Endothelial cell of umbilical vein (primary cell): ENCODE results near the gene TSR3. TPM values are rescaled to one million over a fixed set of nuclear protein-coding genes. Genes with fewer than 3 reads are reported as not detected.

ENCODE experiments used
- BruUV-seq: library from RNA; stranded (reverse); fragments of 400-500 nt; replicated peaks from 2 replicates; lab custom pipeline; 2021; lab: Mats Ljungman, UMichigan
- CTCF ChIA-PET: fragments of 300-600, 350-600 bp; sonication (Branson Sonifier 250); formaldehyde crosslinking; loops from one replicate; lab custom pipeline; 2021; ENCODE audit warnings: antibody characterized with exemption, inconsistent platforms; lab: Charles Lee
- POLR2A ChIA-PET: fragments of 300-600, 350-600 bp; sonication (Branson Sonifier 250); formaldehyde crosslinking; loops from one replicate; lab custom pipeline; 2021; ENCODE audit warnings: antibody characterized with exemption, inconsistent platforms; lab: Charles Lee
- DNase-seq: peaks from one replicate; pipeline ENCODE4 v3.0.0-alpha.2; 2011; ENCODE audit warnings: low read depth, low spot score
- FAIRE-seq: peaks from 2 replicates; lab custom pipeline; 2011; peaks lifted over from hg19 to GRCh38; lab: Jason Lieb, UNC
- H2AFZ ChIP-seq: 2 replicates; pipeline ENCODE4 v1.6.0; 2012; ENCODE audit warnings: low read depth, low read length, control low read depth, inconsistent platforms
- H3K27ac ChIP-seq: 2 replicates; pipeline ENCODE4 v1.5.1; 2011; ENCODE audit warnings: low read depth, mild to moderate bottlenecking, control low read depth, low read length, moderate library complexity; ENCODE audit not compliant: insufficient read depth
- H3K27me3 ChIP-seq, 2 experiments: 2 replicates each; pipeline versions ENCODE4 v1.6.0 to v1.6.1; 2011; ENCODE audit warnings: low read length in 2 of 2, mixed read lengths in 1 of 2; ENCODE audit not compliant: control insufficient read depth in 2 of 2, insufficient read depth in 2 of 2
- H3K36me3 ChIP-seq, 2 experiments: 2 replicates in 1 of 2; 3 replicates in 1 of 2; pipeline ENCODE4 v1.5.1; 2011; ENCODE audit warnings: low read length in 2 of 2, mild to moderate bottlenecking in 1 of 2, moderate library complexity in 1 of 2; ENCODE audit not compliant: control insufficient read depth in 2 of 2, insufficient read depth in 2 of 2; ENCODE audit errors: extremely low read depth in 1 of 2
- H3K4me1 ChIP-seq: 3 replicates; pipeline ENCODE4 v1.5.1; 2011; ENCODE audit warnings: mild to moderate bottlenecking, low read length; ENCODE audit not compliant: control insufficient read depth, insufficient read depth; ENCODE audit errors: extremely low read depth
- H3K4me2 ChIP-seq: 2 replicates; pipeline ENCODE4 v1.6.1; 2011; ENCODE audit warnings: low read length, control low read depth, mixed read lengths; ENCODE audit not compliant: insufficient read depth
- H3K4me3 ChIP-seq, 3 experiments: fragments of 200-600 bp in 1 of 3; sonication (generic), shearing (Covaris generic) in 1 of 3; replicated peaks in 1 of 3; 2 replicates each; pipeline ENCODE4 v1.5.1; 2011 to 2016; ENCODE audit warnings: control low read depth in 3 of 3, low read length in 3 of 3, mild to moderate bottlenecking in 2 of 3, inconsistent platforms in 1 of 3, low read depth in 1 of 3, moderate library complexity in 1 of 3; ENCODE audit not compliant: insufficient read depth in 1 of 3
- H3K79me2 ChIP-seq: 2 replicates; pipeline ENCODE4 v1.6.0; 2012; ENCODE audit warnings: low read length, inconsistent platforms; ENCODE audit not compliant: control insufficient read depth, insufficient read depth
- H3K9ac ChIP-seq: replicated peaks from 2 replicates; pipeline ENCODE3; 2011; ENCODE audit warnings: low read length, control low read depth; ENCODE audit not compliant: insufficient read depth; ENCODE audit errors: extremely low read depth
- H3K9me1 ChIP-seq: replicated peaks from 3 replicates; pipeline ENCODE4 v1.6.0; 2011; ENCODE audit warnings: mild to moderate bottlenecking, low read length; ENCODE audit not compliant: control insufficient read depth, insufficient read depth; ENCODE audit errors: extremely low read depth
- H3K9me3 ChIP-seq: replicated peaks from 2 replicates; pipeline ENCODE4 v1.5.1; 2012; ENCODE audit warnings: low read length, inconsistent platforms; ENCODE audit not compliant: control insufficient read depth, insufficient read depth
- H4K20me1 ChIP-seq: replicated peaks from 2 replicates; pipeline ENCODE3; 2011; ENCODE audit warnings: mild to moderate bottlenecking, low read length; ENCODE audit not compliant: control insufficient read depth, insufficient read depth; ENCODE audit errors: extremely low read depth
- CTCF ChIP-seq, 2 donors: IDR thresholded peaks; 1 replicate in 1 of 2; 2 replicates in 1 of 2; pipeline ENCODE4 v1.5.1; 2011; ENCODE audit warnings: low read length in 2 of 2, mild to moderate bottlenecking in 2 of 2, moderate library complexity in 2 of 2, control low read depth in 1 of 2, inconsistent platforms in 1 of 2, low read depth in 1 of 2; ENCODE audit not compliant: insufficient read depth in 1 of 2; ENCODE audit errors: extremely low read depth in 1 of 2
- EZH2 ChIP-seq: IDR thresholded peaks from 2 replicates; pipeline ENCODE4 v1.6.1; 2012; ENCODE audit warnings: borderline replicate concordance, low read depth, mild to moderate bottlenecking, moderate library complexity, low read length, inconsistent platforms; ENCODE audit not compliant: severe bottlenecking
- FOS ChIP-seq: IDR thresholded peaks from 2 replicates; pipeline ENCODE4 v1.6.1; 2011; ENCODE audit warnings: mild to moderate bottlenecking, low read length, moderate library complexity, borderline replicate concordance; ENCODE audit not compliant: insufficient read depth
- GATA2 ChIP-seq: IDR thresholded peaks from 2 replicates; pipeline ENCODE4 v1.7.0; 2011; ENCODE audit warnings: low read depth, mild to moderate bottlenecking, moderate library complexity, mixed read lengths, low read length; ENCODE audit not compliant: insufficient read length, insufficient read depth
- JUN ChIP-seq: IDR thresholded peaks from 2 replicates; pipeline ENCODE4 v1.6.1; 2011; ENCODE audit warnings: borderline replicate concordance, low read depth; ENCODE audit not compliant: insufficient read length, insufficient read depth
- MAX ChIP-seq: IDR thresholded peaks from 2 replicates; pipeline ENCODE4 v1.6.1; 2011; ENCODE audit not compliant: insufficient read depth, insufficient read length
- MYC ChIP-seq: IDR thresholded peaks from one replicate; pipeline ENCODE4 v1.6.1; 2011; ENCODE audit warnings: mild to moderate bottlenecking, low read depth, low read length
- POLR2A ChIP-seq: IDR thresholded peaks from 2 replicates; pipeline ENCODE4 v1.6.1; 2012; ENCODE audit warnings: low read depth, mild to moderate bottlenecking, control low read depth, low read length
- POLR2AphosphoS5 ChIP-seq: IDR thresholded peaks from 2 replicates; pipeline ENCODE4 v1.6.1; 2012; ENCODE audit warnings: low read depth, mild to moderate bottlenecking, control low read depth, low read length, moderate library complexity; ENCODE audit not compliant: insufficient read depth
- dilution Hi-C: fragments of 300-500 bp; cut with MboI; formaldehyde crosslinking; loops from one replicate; pipeline ENCODE4 v1.15.0; 2019; ENCODE audit warnings: low sequenced_read_pairs; ENCODE audit not compliant: extremely low pct_ligation_motif_present
- intact Hi-C: fragments of 100-400 bp; cut with micrococcal nuclease; formaldehyde crosslinking; loops from one replicate; pipeline ENCODE4 v1.10.0; 2022
- polyA plus RNA-seq, 4 experiments: library from polyadenylated mRNA; depleted of rRNA in 3 of 4; stranded (reverse) in 3 of 4; unstranded in 1 of 4; fragments of >200 nt; gene quantifications; 2 replicates each; pipeline versions ENCODE4 v1.2.1 to v1.2.3, GENCODE V29; 2011 to 2012; ENCODE audit warnings: missing spikeins in 1 of 4
- total RNA-seq: library from RNA; stranded (reverse); gene quantifications from 2 replicates; pipeline ENCODE4 v1.2.3, GENCODE V29; 2021

Gene TSR3
- total and polyA plus RNA-seq, 2 donors (not counting 3 experiments of a cell fraction or from before 2014, with no cell fraction given) = 65.4 to 82.7 TPM

GRCh38 chr16:1345651-1346421, 5.8 kb downstream of the TSR3 start:
- H3K4me2 ChIP-seq = no peak overlapping the region
- H3K9me1 ChIP-seq = no peaks in the 10 kb centered on the region
- dilution Hi-C loops (no loop called here), intact Hi-C loops (no loop called here)
- no peaks in the 10 kb centered on the region for H3K9me3 ChIP-seq
- POLR2A ChIA-PET = no interaction called here
- no TSS peak for BruUV-seq
- H3K27me3 ChIP-seq = no peaks in the 10 kb centered on the region
- DNase-seq = no peak
- H3K4me3 ChIP-seq = no peak overlapping the region
- peaks cover 7% of the 10 kb centered on the region for H3K79me2 ChIP-seq
- no peak for FAIRE-seq
- H2AFZ ChIP-seq = no peak overlapping the region
- H3K4me1 ChIP-seq = peaks cover 4% of the 10 kb centered on the region
- H3K27ac ChIP-seq = no peak overlapping the region
- CTCF ChIA-PET = interaction anchor here (1.1 to 1.3 kb wide), 2 partner anchors 10 to 19 kb away, joined by 3 to 4 read pairs; no protein-coding TSS in a partner anchor
- H3K9ac ChIP-seq = no peak overlapping the region
- H4K20me1 ChIP-seq = no peaks in the 10 kb centered on the region
- TF ChIP-seq FOS = no peak
- no peak for TF ChIP-seq EZH2
- TF ChIP-seq POLR2AphosphoS5 = no peak
- no peak for TF ChIP-seq JUN
- TF ChIP-seq POLR2A = no peak
- peaks cover 0 to 11% of the 10 kb centered on the region in 2 experiments for H3K36me3 ChIP-seq

GRCh38 chr16:1345087-1345486, 6.6 kb downstream of the TSR3 start:
- no peak overlapping the region for H3K27ac ChIP-seq
- dilution Hi-C loops (no loop called here), intact Hi-C loops (no loop called here)
- H3K4me3 ChIP-seq = no peak overlapping the region
- FAIRE-seq = no peak
- TF ChIP-seq EZH2 = no peak
- TF ChIP-seq JUN = no peak
- TF ChIP-seq MYC = no peak
- TF ChIP-seq GATA2 = no peak
- TF ChIP-seq FOS = no peak
- TF ChIP-seq POLR2AphosphoS5 = no peak
- no peak for TF ChIP-seq POLR2A
- no peak for TF ChIP-seq MAX
- TF ChIP-seq CTCF (IDR thresholded peaks at IDR 0.05; ENCODE audit: extremely low read depth in 1 of 2, insufficient read depth in 1 of 2, low read depth in 1 of 2, low read length in 2 of 2) = no peak
- no peak for DNase-seq
- H3K36me3 ChIP-seq = peaks cover 0 to 11% of the 10 kb centered on the region in 2 experiments
- no peaks in the 10 kb centered on the region for H3K4me1 ChIP-seq
- H3K9ac ChIP-seq = no peak overlapping the region
- CTCF ChIA-PET = interaction anchor here (1.3 kb wide), 1 partner anchor 20 kb away, joined by 4 read pairs; no protein-coding TSS in a partner anchor
- H3K9me1 ChIP-seq = no peaks in the 10 kb centered on the region
- BruUV-seq = no TSS peak
- no peak overlapping the region for H3K4me2 ChIP-seq
- H3K27me3 ChIP-seq = no peaks in the 10 kb centered on the region
- H3K79me2 ChIP-seq = no peaks in the 10 kb centered on the region
- H3K9me3 ChIP-seq = no peaks in the 10 kb centered on the region
- POLR2A ChIA-PET = no interaction called here
- no peak overlapping the region for H2AFZ ChIP-seq
- H4K20me1 ChIP-seq = no peaks in the 10 kb centered on the region
